ENCODE data around the gene SNRNP48.

SNRNP48 gene

GRCh38 chr6:7546383-7546782 lies 43.6 kb upstream of the SNRNP48 start:
- H3K4me1 ChIP-seq (ENCODE audit: control insufficient read depth in 1 of 2, insufficient read depth in 2 of 2, low read length in 2 of 2), result peaks cover 3 to 17% of the 10 kb centered on the region in 2 donors
- no peak overlapping the region for H3K4me3 ChIP-seq (ENCODE audit: low read depth in 1 of 2, low read length in 2 of 2)
- H3K36me3 ChIP-seq (ENCODE audit: control insufficient read depth in 1 of 2, insufficient read depth in 2 of 2, low read length in 2 of 2), result peaks cover 0 to 6% of the 10 kb centered on the region in 2 donors
- H3K27me3 ChIP-seq (ENCODE audit: low read depth, low read length), result peaks cover 14% of the 10 kb centered on the region
- H3K27ac ChIP-seq (ENCODE audit: low read length), result peak overlapping the region; percentile 43
- no peaks in the 10 kb centered on the region for H3K9me3 ChIP-seq (ENCODE audit: control insufficient read depth in 1 of 2, low read length in 2 of 2)

GRCh38 chr6:7546896-7547295 lies 43.1 kb upstream of the SNRNP48 start:
- no peaks in the 10 kb centered on the region for H3K9me3 ChIP-seq (ENCODE audit: control insufficient read depth in 1 of 2, low read length in 2 of 2)
- H3K36me3 ChIP-seq (ENCODE audit: control insufficient read depth in 1 of 2, insufficient read depth in 2 of 2, low read length in 2 of 2), result peaks cover 0 to 6% of the 10 kb centered on the region in 2 donors
- peaks cover 9% of the 10 kb centered on the region for H3K27me3 ChIP-seq (ENCODE audit: low read depth, low read length)
- peak overlapping the region in 1 of 2 donors; percentile 26 for H3K4me3 ChIP-seq (ENCODE audit: low read depth in 1 of 2, low read length in 2 of 2)
- peaks cover 3 to 12% of the 10 kb centered on the region in 2 donors for H3K4me1 ChIP-seq (ENCODE audit: control insufficient read depth in 1 of 2, insufficient read depth in 2 of 2, low read length in 2 of 2)
- H3K27ac ChIP-seq (ENCODE audit: low read length), result peak overlapping the region; percentile 43

- Histone ChIP-seq H3K4me3 (ENCODE audit: low read depth in 1 of 2, low read length in 2 of 2) (peak overlapping the region in 1 of 2 donors; percentile 26), H3K27me3 (ENCODE audit: low read depth, low read length) (peaks cover 5% of the 10 kb centered on the region), H3K9me3 (ENCODE audit: control insufficient read depth in 1 of 2, low read length in 2 of 2) (no peaks in the 10 kb centered on the region), H3K36me3 (ENCODE audit: control insufficient read depth in 1 of 2, insufficient read depth in 2 of 2, low read length in 2 of 2) (peaks cover 0 to 3% of the 10 kb centered on the region in 2 donors), H3K4me1 (ENCODE audit: control insufficient read depth in 1 of 2, insufficient read depth in 2 of 2, low read length in 2 of 2) (peaks cover 3 to 8% of the 10 kb centered on the region in 2 donors), H3K27ac (ENCODE audit: low read length) (peak overlapping the region; percentile 43)
Observed at GRCh38 chr6:7547315-7547714, 42.7 kb upstream of the SNRNP48 start.

- H3K27me3 ChIP-seq (ENCODE audit: low read depth, low read length), result no peaks in the 10 kb centered on the region
- peaks cover 0 to 3% of the 10 kb centered on the region in 2 donors for H3K4me1 ChIP-seq (ENCODE audit: control insufficient read depth in 1 of 2, insufficient read depth in 2 of 2, low read length in 2 of 2)
- no peak overlapping the region for H3K4me3 ChIP-seq (ENCODE audit: low read depth in 1 of 2, low read length in 2 of 2)
- no peaks in the 10 kb centered on the region for H3K9me3 ChIP-seq (ENCODE audit: control insufficient read depth in 1 of 2, low read length in 2 of 2)
- H3K27ac ChIP-seq (ENCODE audit: low read length), result no peak overlapping the region
- H3K36me3 ChIP-seq (ENCODE audit: control insufficient read depth in 1 of 2, insufficient read depth in 2 of 2, low read length in 2 of 2), result no peaks in the 10 kb centered on the region
Observed at GRCh38 chr6:7550433-7550801, 39.6 kb upstream of the SNRNP48 start.

- peaks cover 0 to 5% of the 10 kb centered on the region in 2 donors for H3K36me3 ChIP-seq (ENCODE audit: control insufficient read depth in 1 of 2, insufficient read depth in 2 of 2, low read length in 2 of 2)
- H3K9me3 ChIP-seq (ENCODE audit: control insufficient read depth in 1 of 2, low read length in 2 of 2), result no peaks in the 10 kb centered on the region
- no peak overlapping the region for H3K4me3 ChIP-seq (ENCODE audit: low read depth in 1 of 2, low read length in 2 of 2)
- no peak overlapping the region for H3K27ac ChIP-seq (ENCODE audit: low read length)
- no peaks in the 10 kb centered on the region for H3K4me1 ChIP-seq (ENCODE audit: control insufficient read depth in 1 of 2, insufficient read depth in 2 of 2, low read length in 2 of 2)
- no peaks in the 10 kb centered on the region for H3K27me3 ChIP-seq (ENCODE audit: low read depth, low read length)
Observed at GRCh38 chr6:7554533-7555275, 35.3 kb upstream of the SNRNP48 start.

GRCh38 chr6:7555671-7556070 lies 34.3 kb upstream of the SNRNP48 start:
- no peaks in the 10 kb centered on the region for H3K4me1 ChIP-seq (ENCODE audit: control insufficient read depth in 1 of 2, insufficient read depth in 2 of 2, low read length in 2 of 2)
- H3K9me3 ChIP-seq (ENCODE audit: control insufficient read depth in 1 of 2, low read length in 2 of 2), result no peaks in the 10 kb centered on the region
- H3K27me3 ChIP-seq (ENCODE audit: low read depth, low read length), result no peaks in the 10 kb centered on the region
- no peak overlapping the region for H3K4me3 ChIP-seq (ENCODE audit: low read depth in 1 of 2, low read length in 2 of 2)
- peaks cover 0 to 5% of the 10 kb centered on the region in 2 donors for H3K36me3 ChIP-seq (ENCODE audit: control insufficient read depth in 1 of 2, insufficient read depth in 2 of 2, low read length in 2 of 2)
- H3K27ac ChIP-seq (ENCODE audit: low read length), result no peak overlapping the region

GRCh38 chr6:7556394-7557106 lies 33.4 kb upstream of the SNRNP48 start:
- Histone ChIP-seq H3K4me1 (ENCODE audit: control insufficient read depth in 1 of 2, insufficient read depth in 2 of 2, low read length in 2 of 2) (no peaks in the 10 kb centered on the region), H3K9me3 (ENCODE audit: control insufficient read depth in 1 of 2, low read length in 2 of 2) (no peaks in the 10 kb centered on the region), H3K4me3 (ENCODE audit: low read depth in 1 of 2, low read length in 2 of 2) (no peak overlapping the region), H3K27ac (ENCODE audit: low read length) (no peak overlapping the region), H3K27me3 (ENCODE audit: low read depth, low read length) (no peaks in the 10 kb centered on the region), H3K36me3 (ENCODE audit: control insufficient read depth in 1 of 2, insufficient read depth in 2 of 2, low read length in 2 of 2) (peaks cover 0 to 5% of the 10 kb centered on the region in 2 donors)

GRCh38 chr6:7557652-7558051 lies 32.3 kb upstream of the SNRNP48 start:
- Histone ChIP-seq H3K27me3 (ENCODE audit: low read depth, low read length) (no peaks in the 10 kb centered on the region), H3K36me3 (ENCODE audit: control insufficient read depth in 1 of 2, insufficient read depth in 2 of 2, low read length in 2 of 2) (peaks cover 0 to 5% of the 10 kb centered on the region in 2 donors), H3K27ac (ENCODE audit: low read length) (no peak overlapping the region)

GRCh38 chr6:7558781-7559180 lies 31.2 kb upstream of the SNRNP48 start:
- peaks cover 0 to 5% of the 10 kb centered on the region in 2 donors for H3K36me3 ChIP-seq (ENCODE audit: control insufficient read depth in 1 of 2, insufficient read depth in 2 of 2, low read length in 2 of 2)
- H3K27ac ChIP-seq (ENCODE audit: low read length), result peak overlapping the region; percentile 6
- no peaks in the 10 kb centered on the region for H3K9me3 ChIP-seq (ENCODE audit: control insufficient read depth in 1 of 2, low read length in 2 of 2)
- H3K4me1 ChIP-seq (ENCODE audit: control insufficient read depth in 1 of 2, insufficient read depth in 2 of 2, low read length in 2 of 2), result no peaks in the 10 kb centered on the region
- H3K27me3 ChIP-seq (ENCODE audit: low read depth, low read length), result no peaks in the 10 kb centered on the region
- no peak overlapping the region for H3K4me3 ChIP-seq (ENCODE audit: low read depth in 1 of 2, low read length in 2 of 2)

More at GRCh38 chr6:7557652-7558051, 32.3 kb upstream of the SNRNP48 start:
- no peaks in the 10 kb centered on the region for H3K4me1 ChIP-seq (ENCODE audit: control insufficient read depth in 1 of 2, insufficient read depth in 2 of 2, low read length in 2 of 2)
- H3K9me3 ChIP-seq (ENCODE audit: control insufficient read depth in 1 of 2, low read length in 2 of 2), result no peaks in the 10 kb centered on the region
- H3K4me3 ChIP-seq (ENCODE audit: low read depth in 1 of 2, low read length in 2 of 2), result no peak overlapping the region

- Histone ChIP-seq H3K36me3 (ENCODE audit: control insufficient read depth in 1 of 2, insufficient read depth in 2 of 2, low read length in 2 of 2) (peaks cover 0 to 5% of the 10 kb centered on the region in 2 donors), H3K27ac (ENCODE audit: low read length) (peak overlapping the region; percentile 6), H3K27me3 (ENCODE audit: low read depth, low read length) (no peaks in the 10 kb centered on the region), H3K4me1 (ENCODE audit: control insufficient read depth in 1 of 2, insufficient read depth in 2 of 2, low read length in 2 of 2) (no peaks in the 10 kb centered on the region), H3K9me3 (ENCODE audit: control insufficient read depth in 1 of 2, low read length in 2 of 2) (no peaks in the 10 kb centered on the region), H3K4me3 (ENCODE audit: low read depth in 1 of 2, low read length in 2 of 2) (no peak overlapping the region)
Observed at GRCh38 chr6:7559196-7559595, 30.8 kb upstream of the SNRNP48 start.

- Histone ChIP-seq H3K4me1 (ENCODE audit: control insufficient read depth in 1 of 2, insufficient read depth in 2 of 2, low read length in 2 of 2) (no peaks in the 10 kb centered on the region), H3K9me3 (ENCODE audit: control insufficient read depth in 1 of 2, low read length in 2 of 2) (no peaks in the 10 kb centered on the region), H3K27ac (ENCODE audit: low read length) (no peak overlapping the region), H3K27me3 (ENCODE audit: low read depth, low read length) (no peaks in the 10 kb centered on the region), H3K36me3 (ENCODE audit: control insufficient read depth in 1 of 2, insufficient read depth in 2 of 2, low read length in 2 of 2) (peaks cover 0 to 5% of the 10 kb centered on the region in 2 donors), H3K4me3 (ENCODE audit: low read depth in 1 of 2, low read length in 2 of 2) (no peak overlapping the region)
Observed at GRCh38 chr6:7559651-7560385, 30.2 kb upstream of the SNRNP48 start.

Data from muscle layer of duodenum (tissue), 2 donors.